Astrocyte of the spinal cord (primary cell): ENCODE measurements around the gene ROBO4.

Experiments
- DNase-seq: peaks from one replicate; pipeline ENCODE4 v3.0.0; 2011; ENCODE audit warnings: low read depth, low spot score
- H3K4me3 ChIP-seq: 2 replicates; pipeline ENCODE4 v1.5.1; 2011; ENCODE audit warnings: low read depth, mild to moderate bottlenecking, low read length, moderate library complexity
- in situ Hi-C: cut with HindIII; loops from 2 replicates; pipeline ENCODE4 v1.10.0; 2017; ENCODE audit warnings: low sequenced_read_pairs
- TF ChIP-seq, protein P1 (sequence below): IDR thresholded peaks from 2 replicates; pipeline ENCODE4 v1.5.1; 2012; ENCODE audit warnings: low read depth, mild to moderate bottlenecking, low read length, inconsistent platforms

Gene ROBO4

DNA sequence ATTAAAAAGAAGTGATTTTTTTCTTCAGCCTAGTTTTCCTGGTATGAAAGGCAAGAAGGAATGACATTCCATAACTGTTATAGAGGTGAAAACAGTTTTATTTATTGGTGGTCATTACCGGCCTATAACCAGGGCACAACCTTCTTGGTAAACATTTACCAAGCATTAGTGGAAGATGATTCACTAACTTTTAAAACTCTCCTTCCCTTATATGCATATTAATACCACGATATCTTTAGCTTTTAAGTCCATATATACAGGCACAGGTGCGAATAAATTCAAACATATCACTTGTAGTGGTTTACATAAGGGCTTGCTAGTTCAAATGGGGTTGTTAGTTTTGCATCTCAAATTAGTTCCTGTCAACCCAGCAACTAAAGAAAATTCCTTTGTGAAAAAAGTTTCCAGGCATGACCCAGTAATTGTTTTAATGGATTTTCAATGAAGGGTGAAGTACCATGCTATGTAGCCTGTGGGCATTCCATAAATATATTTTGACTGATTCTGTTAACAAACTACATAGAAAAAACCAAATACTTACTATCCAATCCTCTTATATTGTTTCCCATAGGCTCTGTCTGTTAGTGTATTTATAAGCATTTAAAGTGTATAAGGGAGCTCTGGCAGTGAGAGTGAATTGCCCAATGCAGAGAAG lies 63.0 kb downstream of the ROBO4 start:
- in situ Hi-C loops, result no loop called here
- TF ChIP-seq, protein P1, sequence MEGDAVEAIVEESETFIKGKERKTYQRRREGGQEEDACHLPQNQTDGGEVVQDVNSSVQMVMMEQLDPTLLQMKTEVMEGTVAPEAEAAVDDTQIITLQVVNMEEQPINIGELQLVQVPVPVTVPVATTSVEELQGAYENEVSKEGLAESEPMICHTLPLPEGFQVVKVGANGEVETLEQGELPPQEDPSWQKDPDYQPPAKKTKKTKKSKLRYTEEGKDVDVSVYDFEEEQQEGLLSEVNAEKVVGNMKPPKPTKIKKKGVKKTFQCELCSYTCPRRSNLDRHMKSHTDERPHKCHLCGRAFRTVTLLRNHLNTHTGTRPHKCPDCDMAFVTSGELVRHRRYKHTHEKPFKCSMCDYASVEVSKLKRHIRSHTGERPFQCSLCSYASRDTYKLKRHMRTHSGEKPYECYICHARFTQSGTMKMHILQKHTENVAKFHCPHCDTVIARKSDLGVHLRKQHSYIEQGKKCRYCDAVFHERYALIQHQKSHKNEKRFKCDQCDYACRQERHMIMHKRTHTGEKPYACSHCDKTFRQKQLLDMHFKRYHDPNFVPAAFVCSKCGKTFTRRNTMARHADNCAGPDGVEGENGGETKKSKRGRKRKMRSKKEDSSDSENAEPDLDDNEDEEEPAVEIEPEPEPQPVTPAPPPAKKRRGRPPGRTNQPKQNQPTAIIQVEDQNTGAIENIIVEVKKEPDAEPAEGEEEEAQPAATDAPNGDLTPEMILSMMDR, result no peak
- no peak for DNase-seq
- H3K4me3 ChIP-seq, result no peak overlapping the region
